Measurements from ENCODE around the gene KCNMA1. TPM values are rescaled to one million over a fixed set of nuclear protein-coding genes. Genes with fewer than 3 reads are reported as not detected.
A peak's percentile ranks its signal among the peaks of the same experiment; 100 is the strongest.

The KCNMA1 gene
- polyA plus RNA-seq, 1 donor from 2014 or later = 60.8 TPM

GRCh38 chr10:77333610-77334340 lies 303.8 kb downstream of the KCNMA1 start:
- no peaks in the 10 kb centered on the region for H4K20me1 ChIP-seq (ENCODE audit: insufficient read depth)
- no peaks in the 10 kb centered on the region for H3K9me2 ChIP-seq (ENCODE audit: insufficient read depth, low read length)
- no peaks in the 10 kb centered on the region for H3K27me3 ChIP-seq (ENCODE audit: insufficient read depth, low read depth, low read length)
- H2AFZ ChIP-seq (ENCODE audit: low read depth, low read length) = no peak overlapping the region
- H3K36me3 ChIP-seq (ENCODE audit: insufficient read depth, low read length) = no peaks in the 10 kb centered on the region
- H3K27ac ChIP-seq (ENCODE audit: low read length) = peak overlapping the region; percentile 54
- TF ChIP-seq EP300 (conservative IDR thresholded peaks at IDR 0.05; ENCODE audit: poor library complexity, severe bottlenecking) = peak; percentile 65
- TF ChIP-seq, protein P1, sequence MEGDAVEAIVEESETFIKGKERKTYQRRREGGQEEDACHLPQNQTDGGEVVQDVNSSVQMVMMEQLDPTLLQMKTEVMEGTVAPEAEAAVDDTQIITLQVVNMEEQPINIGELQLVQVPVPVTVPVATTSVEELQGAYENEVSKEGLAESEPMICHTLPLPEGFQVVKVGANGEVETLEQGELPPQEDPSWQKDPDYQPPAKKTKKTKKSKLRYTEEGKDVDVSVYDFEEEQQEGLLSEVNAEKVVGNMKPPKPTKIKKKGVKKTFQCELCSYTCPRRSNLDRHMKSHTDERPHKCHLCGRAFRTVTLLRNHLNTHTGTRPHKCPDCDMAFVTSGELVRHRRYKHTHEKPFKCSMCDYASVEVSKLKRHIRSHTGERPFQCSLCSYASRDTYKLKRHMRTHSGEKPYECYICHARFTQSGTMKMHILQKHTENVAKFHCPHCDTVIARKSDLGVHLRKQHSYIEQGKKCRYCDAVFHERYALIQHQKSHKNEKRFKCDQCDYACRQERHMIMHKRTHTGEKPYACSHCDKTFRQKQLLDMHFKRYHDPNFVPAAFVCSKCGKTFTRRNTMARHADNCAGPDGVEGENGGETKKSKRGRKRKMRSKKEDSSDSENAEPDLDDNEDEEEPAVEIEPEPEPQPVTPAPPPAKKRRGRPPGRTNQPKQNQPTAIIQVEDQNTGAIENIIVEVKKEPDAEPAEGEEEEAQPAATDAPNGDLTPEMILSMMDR (IDR thresholded peaks at IDR 0.05; ENCODE audit: poor library complexity, severe bottlenecking) = no peak
- peak; percentile 28 for TF ChIP-seq RAD21 (conservative IDR thresholded peaks at IDR 0.05)
- TF ChIP-seq TAF1 (IDR thresholded peaks at IDR 0.05; ENCODE audit: low read depth) = no peak
- TF ChIP-seq SMC3 (conservative IDR thresholded peaks at IDR 0.05; ENCODE audit: poor library complexity) = no peak
- TF ChIP-seq REST (IDR thresholded peaks at IDR 0.05; ENCODE audit: borderline replicate concordance) = peak; percentile 92
- TF ChIP-seq EZH2 (IDR thresholded peaks at IDR 0.05; ENCODE audit: borderline replicate concordance, insufficient read depth, low read length, poor library complexity, severe bottlenecking) = no peak
- peak; percentile 86 for TF ChIP-seq POLR2AphosphoS5 (IDR thresholded peaks at IDR 0.05)
- no peak for TF ChIP-seq MXI1 (conservative IDR thresholded peaks at IDR 0.05; ENCODE audit: poor library complexity, severe bottlenecking)
- no peaks in the 10 kb centered on the region for H3F3A ChIP-seq (ENCODE audit: insufficient read depth, low read length, poor library complexity, severe bottlenecking)
- no peaks in the 10 kb centered on the region for H3K79me2 ChIP-seq (replicated peaks; ENCODE audit: insufficient read depth, low read length)
- peak overlapping the region; percentile 1 for H3K4me2 ChIP-seq (ENCODE audit: low read length)
- H3K4me3 ChIP-seq (ENCODE audit: low read length) = no peak overlapping the region
- no peaks in the 10 kb centered on the region for H3K9me3 ChIP-seq (ENCODE audit: low read length)
- H3K9ac ChIP-seq (ENCODE audit: low read length) = no peak overlapping the region

GRCh38 chr10:77332256-77332655 lies 305.4 kb downstream of the KCNMA1 start:
- no peak overlapping the region for H3K4me3 ChIP-seq (ENCODE audit: low read length)
- H3K9ac ChIP-seq (ENCODE audit: low read length) = no peak overlapping the region
- no peaks in the 10 kb centered on the region for H3F3A ChIP-seq (ENCODE audit: insufficient read depth, low read length, poor library complexity, severe bottlenecking)
- H3K9me3 ChIP-seq (ENCODE audit: low read length) = no peaks in the 10 kb centered on the region
- no peaks in the 10 kb centered on the region for H3K9me2 ChIP-seq (ENCODE audit: insufficient read depth, low read length)
- no peaks in the 10 kb centered on the region for H3K79me2 ChIP-seq (replicated peaks; ENCODE audit: insufficient read depth, low read length)
- no peak overlapping the region for H2AFZ ChIP-seq (ENCODE audit: low read depth, low read length)
- H3K27ac ChIP-seq (ENCODE audit: low read length) = peak overlapping the region; percentile 54
- no peaks in the 10 kb centered on the region for H3K27me3 ChIP-seq (ENCODE audit: insufficient read depth, low read depth, low read length)
- H4K20me1 ChIP-seq (ENCODE audit: insufficient read depth) = no peaks in the 10 kb centered on the region
- TF ChIP-seq POLR2AphosphoS5 (IDR thresholded peaks at IDR 0.05) (no peak), RAD21 (conservative IDR thresholded peaks at IDR 0.05) (peak; percentile 47), SMC3 (conservative IDR thresholded peaks at IDR 0.05; ENCODE audit: poor library complexity) (peak; percentile 61), MXI1 (conservative IDR thresholded peaks at IDR 0.05; ENCODE audit: poor library complexity, severe bottlenecking) (no peak)
- TF ChIP-seq, protein P1 (IDR thresholded peaks at IDR 0.05; ENCODE audit: poor library complexity, severe bottlenecking) = peak; percentile 53
- no peak overlapping the region for H3K4me2 ChIP-seq (ENCODE audit: low read length)
- H3K36me3 ChIP-seq (ENCODE audit: insufficient read depth, low read length) = no peaks in the 10 kb centered on the region

Data from neural cell (in vitro differentiated cells).